Muscle layer of colon (tissue), 2 donors: ENCODE measurements around the gene SLC24A2.
"Not testable (repeated sequence)": the region's sequence is repeated elsewhere in the genome, so short reads cannot be mapped to it uniquely, and the experiment has no call there.

Experiments used
- H3K27ac ChIP-seq: one replicate; pipeline ENCODE4 v1.7.0; 2013; ENCODE audit warnings: low read depth, mild to moderate bottlenecking, low read length, moderate library complexity
- H3K27me3 ChIP-seq, 2 donors: one replicate each; pipeline ENCODE4 v1.7.0; 2013; ENCODE audit warnings: low read length in 2 of 2, mild to moderate bottlenecking in 2 of 2; ENCODE audit not compliant: insufficient read depth in 2 of 2, control insufficient read depth in 1 of 2
- H3K36me3 ChIP-seq: one replicate; pipeline ENCODE4 v1.7.0; 2013; ENCODE audit warnings: mild to moderate bottlenecking, low read length; ENCODE audit not compliant: insufficient read depth
- H3K4me1 ChIP-seq: one replicate; pipeline ENCODE4 v1.7.0; 2013; ENCODE audit warnings: mild to moderate bottlenecking, low read length; ENCODE audit not compliant: insufficient read depth
- H3K4me3 ChIP-seq, 2 donors: one replicate each; pipeline ENCODE4 v1.7.0; 2013; ENCODE audit warnings: low read length in 2 of 2, low read depth in 1 of 2, mild to moderate bottlenecking in 1 of 2, moderate library complexity in 1 of 2
- H3K9ac ChIP-seq: one replicate; pipeline ENCODE4 v1.7.0; 2013; ENCODE audit warnings: low read length
- H3K9me3 ChIP-seq: one replicate; pipeline ENCODE4 v1.7.0; 2013; ENCODE audit warnings: mild to moderate bottlenecking, low read length
- donor health status: abdominal sarcoma.
- donor health status: Adenocarcinoma of cecum.

SLC24A2 gene

DNA sequence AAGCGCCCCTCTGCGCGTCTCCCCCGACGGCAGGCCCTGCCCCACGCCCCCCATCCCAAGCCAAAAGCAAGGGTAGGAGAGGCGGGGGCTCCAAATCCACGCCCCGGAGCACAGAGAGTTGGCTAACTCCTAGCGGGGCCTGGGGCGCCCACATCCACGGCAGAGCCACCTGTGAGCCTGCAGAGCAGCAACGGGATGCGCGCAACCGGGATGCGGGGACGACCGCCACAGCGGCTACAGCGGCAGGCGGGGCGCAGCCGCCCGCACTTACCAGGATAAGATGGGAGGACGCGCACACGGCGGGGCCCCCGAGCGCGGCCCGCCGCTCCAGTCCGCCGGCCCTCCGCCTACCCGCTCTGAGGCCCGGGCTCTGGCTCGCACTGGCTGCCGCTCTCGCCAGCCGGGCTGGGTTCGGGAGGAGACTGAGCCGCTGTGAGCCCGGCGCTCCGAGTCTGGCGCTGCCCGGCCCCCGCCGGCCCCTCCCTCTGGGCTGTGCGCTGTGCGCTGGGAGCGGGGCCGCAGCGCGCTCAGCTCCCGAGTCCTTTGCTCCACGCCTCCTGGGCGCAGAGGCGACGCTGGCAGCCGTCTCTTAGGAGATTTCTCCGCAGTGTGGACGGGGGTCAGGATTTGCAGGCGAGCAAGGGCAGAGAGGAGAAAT, at the start of gene SLC24A2:
SLC24A2 (minus strand) TSS at position 424 of the 658 bp plus-strand sequence.
- no peak within 1 kb of the TSS for H3K27ac ChIP-seq

DNA sequence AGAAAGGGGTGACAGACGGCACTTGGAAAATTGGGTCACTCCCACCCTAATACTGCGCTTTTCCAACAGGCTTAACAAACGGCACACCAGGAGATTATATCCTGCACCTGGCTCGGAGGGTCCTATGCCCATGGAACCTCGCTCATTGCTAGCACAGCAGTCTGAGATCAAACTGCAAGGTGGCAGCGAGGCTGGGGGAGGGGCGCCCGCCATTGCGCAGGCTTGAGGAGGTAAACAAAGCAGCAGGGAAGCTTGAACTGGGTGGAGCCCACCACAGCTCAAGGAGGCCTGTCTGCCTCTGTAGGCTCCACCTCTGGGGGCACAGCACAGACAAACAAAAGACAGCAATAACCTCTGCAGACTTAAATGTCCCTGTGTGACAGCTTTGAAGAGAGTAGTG, 44.5 kb upstream of the SLC24A2 start:
- H3K4me3 ChIP-seq, H3K27ac ChIP-seq, H3K9ac ChIP-seq, H3K36me3 ChIP-seq, H3K27me3 ChIP-seq, H3K9me3 ChIP-seq, H3K4me1 ChIP-seq: not testable (repeated sequence)

More for the DNA sequence above, at the start of gene SLC24A2:
- Histone ChIP-seq H3K4me3 (no peak within 1 kb of the TSS), H3K27me3 (peaks cover 0 to 16% of the 10 kb centered on the region in 2 donors), H3K9ac (no peak within 1 kb of the TSS), H3K36me3 (no peaks in the 10 kb centered on the region), H3K4me1 (no peaks in the 10 kb centered on the region), H3K9me3 (no peaks in the 10 kb centered on the region)

- no peaks in the 10 kb centered on the region for H3K36me3 ChIP-seq
- H3K4me1 ChIP-seq, result no peaks in the 10 kb centered on the region
- no peak overlapping the region for H3K9ac ChIP-seq
- H3K27me3 ChIP-seq, result no peaks in the 10 kb centered on the region
- no peaks in the 10 kb centered on the region for H3K9me3 ChIP-seq
- no peak overlapping the region for H3K27ac ChIP-seq
- no peak overlapping the region for H3K4me3 ChIP-seq
Measured at GRCh38 chr9:19830796-19831195, 42.0 kb upstream of the SLC24A2 start.

- no peaks in the 10 kb centered on the region for H3K36me3 ChIP-seq
- H3K4me1 ChIP-seq, result no peaks in the 10 kb centered on the region
- H3K27me3 ChIP-seq, result no peaks in the 10 kb centered on the region
- no peaks in the 10 kb centered on the region for H3K9me3 ChIP-seq
- no peak overlapping the region for H3K9ac ChIP-seq
- H3K27ac ChIP-seq, result no peak overlapping the region
- H3K4me3 ChIP-seq, result no peak overlapping the region
Measured at GRCh38 chr9:19828576-19829109, 39.8 kb upstream of the SLC24A2 start.

DNA sequence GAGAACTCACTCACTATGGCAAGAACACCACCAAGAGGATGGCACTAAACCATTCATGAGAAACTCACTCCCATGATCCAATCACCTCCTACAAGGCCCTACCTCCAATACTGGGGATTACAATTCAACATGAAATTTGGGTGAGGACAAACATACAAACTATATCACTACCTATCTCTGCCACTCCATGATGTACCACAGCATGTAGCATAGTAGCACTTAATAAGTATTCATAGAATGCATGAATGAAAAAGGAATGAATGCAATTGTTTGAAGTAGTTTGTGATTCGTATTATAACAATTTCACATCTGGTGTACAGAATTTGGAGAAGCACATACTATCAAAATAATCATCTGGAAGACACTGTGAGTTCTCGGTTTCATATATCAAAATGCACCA, 27.9 kb upstream of the SLC24A2 start:
- H3K27me3 ChIP-seq, result no peaks in the 10 kb centered on the region
- H3K4me1 ChIP-seq, result no peaks in the 10 kb centered on the region
- H3K9ac ChIP-seq, result no peak overlapping the region
- H3K4me3 ChIP-seq, result no peak overlapping the region
- no peaks in the 10 kb centered on the region for H3K36me3 ChIP-seq
- H3K27ac ChIP-seq, result no peak overlapping the region
- no peaks in the 10 kb centered on the region for H3K9me3 ChIP-seq

DNA sequence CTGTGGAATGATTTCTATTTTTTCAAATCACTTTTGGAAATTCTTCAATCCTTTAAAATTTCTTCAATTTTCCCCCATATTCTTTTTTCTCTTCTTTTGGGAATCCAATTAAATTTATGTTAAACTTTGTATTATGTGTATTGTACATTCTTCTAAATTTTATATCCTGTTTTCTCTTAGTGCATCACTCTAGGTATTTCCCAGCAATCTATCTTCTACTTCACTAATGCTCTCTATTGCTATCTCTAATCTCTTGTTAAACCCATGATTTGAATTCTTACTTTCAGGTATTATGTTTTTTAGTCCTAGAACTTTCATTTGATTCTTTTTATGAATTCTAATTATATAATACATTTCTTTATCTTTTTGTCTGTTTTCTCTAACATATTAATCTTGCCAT, 23.4 kb upstream of the SLC24A2 start:
- no peak overlapping the region for H3K9ac ChIP-seq
- H3K9me3 ChIP-seq, result no peaks in the 10 kb centered on the region
- H3K27ac ChIP-seq, result no peak overlapping the region
- no peaks in the 10 kb centered on the region for H3K36me3 ChIP-seq
- H3K4me3 ChIP-seq, result no peak overlapping the region
- H3K27me3 ChIP-seq, result no peaks in the 10 kb centered on the region
- no peaks in the 10 kb centered on the region for H3K4me1 ChIP-seq

DNA sequence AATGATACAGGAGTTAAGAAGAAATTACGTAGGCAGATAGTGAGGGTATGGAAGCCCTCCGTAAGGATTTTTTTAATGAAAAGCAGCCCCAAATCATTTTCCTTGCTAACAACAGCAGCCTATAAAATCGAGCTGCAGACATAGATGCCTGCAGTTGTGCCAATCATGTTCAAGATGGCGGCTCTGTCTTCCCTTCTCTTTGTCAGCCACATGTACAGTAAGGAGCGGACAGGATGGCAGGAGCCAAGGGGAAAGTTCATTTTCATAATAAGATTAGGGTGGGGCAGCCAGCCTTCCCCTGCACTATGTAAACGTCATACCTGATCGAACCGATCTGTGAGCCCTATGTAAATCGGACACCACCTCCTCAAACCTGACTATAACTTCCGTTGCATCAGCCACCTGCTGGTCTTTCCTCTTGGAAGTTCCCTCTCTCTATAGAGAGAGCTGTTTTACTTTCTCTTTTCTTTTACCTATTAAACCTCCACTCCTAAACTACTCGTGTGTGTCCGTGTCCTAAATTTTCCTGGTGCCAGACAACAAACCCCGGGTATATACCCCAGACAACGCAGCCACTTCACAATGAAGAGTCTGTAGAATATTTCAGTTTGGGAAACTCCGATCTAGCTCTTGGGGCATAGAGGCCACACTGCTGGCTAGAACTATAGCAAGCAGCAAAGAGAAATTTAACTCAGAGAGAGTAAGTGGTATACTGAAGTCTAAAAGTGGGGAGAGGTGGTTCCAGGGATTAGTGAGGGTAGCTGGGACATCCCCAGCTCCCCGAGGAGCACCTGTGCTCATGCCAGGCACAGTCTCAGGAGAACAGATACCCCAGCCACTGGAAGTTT, 20.8 kb upstream of the SLC24A2 start:
- Histone ChIP-seq H3K27me3 (no peaks in the 10 kb centered on the region), H3K4me3 (no peak overlapping the region), H3K9ac (no peak overlapping the region), H3K27ac (no peak overlapping the region), H3K4me1 (no peaks in the 10 kb centered on the region), H3K36me3 (no peaks in the 10 kb centered on the region), H3K9me3 (no peaks in the 10 kb centered on the region)

DNA sequence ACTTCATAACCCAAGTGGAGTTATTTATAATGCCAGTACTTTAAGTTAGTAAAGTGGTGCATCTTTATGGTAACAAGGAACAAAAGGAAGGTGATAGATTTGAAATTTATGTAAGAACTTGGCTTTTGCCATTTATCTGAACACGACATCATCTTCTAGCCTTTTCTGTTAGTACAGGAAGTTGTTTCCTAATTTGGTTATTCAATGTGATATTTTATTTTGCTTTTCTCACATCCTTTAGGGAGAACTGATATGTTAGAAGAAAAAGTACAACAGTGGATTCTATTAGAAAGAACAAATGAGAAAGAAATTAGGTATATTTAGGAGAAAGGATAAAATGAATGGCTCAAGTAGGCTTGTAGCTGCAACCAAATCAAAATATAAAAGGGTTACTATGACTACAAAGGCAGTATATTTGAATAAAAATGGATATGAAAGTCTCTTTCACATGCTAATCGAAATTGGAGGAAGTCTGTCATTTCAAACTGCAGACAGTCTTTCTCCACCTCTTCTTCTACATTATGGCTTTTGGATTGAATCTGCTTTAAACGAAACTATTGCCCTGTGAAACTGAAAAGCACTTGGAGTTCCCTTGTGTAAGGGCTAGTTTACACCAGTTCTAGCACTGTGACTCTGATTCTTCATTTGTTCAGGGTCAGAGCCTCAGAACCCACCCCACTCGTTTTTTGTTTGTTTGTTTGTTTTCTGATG, 18.5 kb upstream of the SLC24A2 start:
- H3K4me3 ChIP-seq, result no peak overlapping the region
- no peak overlapping the region for H3K9ac ChIP-seq
- no peaks in the 10 kb centered on the region for H3K27me3 ChIP-seq

DNA sequence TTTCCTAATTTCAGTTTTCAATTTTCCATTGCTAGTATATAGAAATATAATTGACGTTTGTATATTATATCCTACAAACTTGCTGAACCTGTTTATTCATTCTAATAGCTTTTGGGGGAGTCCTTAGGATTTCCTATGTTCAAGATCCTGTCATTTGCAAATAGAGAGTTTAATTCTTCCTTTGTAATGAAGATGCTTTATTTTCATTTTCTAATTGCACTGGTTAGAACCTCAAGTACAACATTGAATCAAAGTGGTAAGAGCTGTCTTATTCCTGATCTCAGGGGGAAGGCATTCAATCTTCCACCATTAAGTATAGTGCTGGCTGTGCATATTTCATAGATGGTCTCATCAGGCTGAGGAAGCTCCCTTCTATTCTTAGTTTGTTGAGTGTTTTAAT, 15.6 kb upstream of the SLC24A2 start:
- no peak overlapping the region for H3K4me3 ChIP-seq
- no peaks in the 10 kb centered on the region for H3K27me3 ChIP-seq
- H3K27ac ChIP-seq, result no peak overlapping the region
- H3K4me1 ChIP-seq, result no peaks in the 10 kb centered on the region
- H3K9ac ChIP-seq, result no peak overlapping the region
- no peaks in the 10 kb centered on the region for H3K9me3 ChIP-seq
- no peaks in the 10 kb centered on the region for H3K36me3 ChIP-seq

More for the DNA sequence above, 18.5 kb upstream of the SLC24A2 start:
- no peaks in the 10 kb centered on the region for H3K9me3 ChIP-seq
- no peak overlapping the region for H3K27ac ChIP-seq
- H3K4me1 ChIP-seq, result no peaks in the 10 kb centered on the region
- H3K36me3 ChIP-seq, result no peaks in the 10 kb centered on the region

DNA sequence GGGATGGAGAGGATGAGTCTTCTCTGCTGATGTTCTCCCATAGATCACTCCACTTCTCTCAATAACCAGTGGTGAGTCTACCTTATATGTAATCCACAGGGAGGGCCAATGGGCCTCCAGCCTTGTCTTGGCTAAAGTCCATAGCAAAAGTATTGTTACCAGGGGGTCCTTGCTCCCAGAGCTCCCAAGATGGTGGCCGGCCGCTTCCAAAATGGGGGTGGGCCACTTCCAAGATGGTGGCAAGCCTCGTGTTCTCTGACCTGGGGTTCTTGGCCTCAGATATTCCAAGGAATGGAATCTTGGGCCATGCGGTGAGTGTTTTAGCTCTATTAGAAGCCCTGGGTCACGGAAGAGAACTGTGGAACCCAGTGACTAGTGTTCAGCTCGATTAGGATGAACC, 12.0 kb upstream of the SLC24A2 start:
- H3K4me3 ChIP-seq, result no peak overlapping the region
- H3K27me3 ChIP-seq, result no peaks in the 10 kb centered on the region
- no peaks in the 10 kb centered on the region for H3K4me1 ChIP-seq
- no peaks in the 10 kb centered on the region for H3K9me3 ChIP-seq
- no peaks in the 10 kb centered on the region for H3K36me3 ChIP-seq
- H3K9ac ChIP-seq, result no peak overlapping the region
- H3K27ac ChIP-seq, result no peak overlapping the region

DNA sequence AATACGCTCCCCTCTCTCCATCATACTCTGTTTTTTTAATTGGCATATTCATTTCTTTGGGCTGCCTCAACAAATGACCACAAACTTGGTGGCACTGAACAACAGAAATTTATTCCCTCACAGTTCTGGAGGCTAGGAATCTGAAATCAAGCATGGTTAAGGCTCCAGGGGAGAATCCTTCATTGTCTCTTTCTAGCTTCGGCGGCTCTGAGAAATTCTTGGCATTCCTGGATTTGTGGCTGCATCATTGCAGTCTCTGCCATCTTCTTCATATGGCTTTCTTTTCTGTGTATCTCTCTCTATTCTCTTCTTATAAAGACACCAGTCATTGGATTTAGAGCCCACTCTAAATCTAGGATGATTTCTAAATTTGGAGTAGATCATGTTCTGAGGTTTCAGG, 10.9 kb upstream of the SLC24A2 start:
- Histone ChIP-seq H3K27ac (no peak overlapping the region), H3K9me3 (no peaks in the 10 kb centered on the region), H3K36me3 (no peaks in the 10 kb centered on the region), H3K27me3 (no peaks in the 10 kb centered on the region), H3K9ac (no peak overlapping the region), H3K4me1 (no peaks in the 10 kb centered on the region), H3K4me3 (no peak overlapping the region)
